KMS-11 (cell line): ENCODE measurements around the gene OR51G1.
"Not testable (repeated sequence)": the region's sequence is repeated elsewhere in the genome, so short reads cannot be mapped to it uniquely, and the experiment has no call there.

Experiments used
- H2AFZ ChIP-seq: fragments of 200-600 bp; sonication (generic); 2 replicates; pipeline ENCODE4 v1.6.1; 2016; ENCODE audit warnings: antibody characterized with exemption, mixed run types, low read depth
- H3K27ac ChIP-seq: fragments of 200-600 bp; sonication (generic); 2 replicates; pipeline ENCODE4 v1.6.1; 2016; ENCODE audit warnings: mild to moderate bottlenecking, mixed run types
- H3K27me3 ChIP-seq: fragments of 200-600 bp; sonication (generic); 2 replicates; pipeline ENCODE4 v1.6.1; 2017; ENCODE audit warnings: mild to moderate bottlenecking, low read depth, mixed run types, moderate library complexity; ENCODE audit not compliant: insufficient read depth
- H3K36me3 ChIP-seq: fragments of 200-600 bp; sonication (generic); 2 replicates; pipeline ENCODE4 v1.6.1; 2017; ENCODE audit warnings: mild to moderate bottlenecking, mixed run types; ENCODE audit not compliant: insufficient read depth
- H3K4me1 ChIP-seq: fragments of 200-600 bp; sonication (generic); 2 replicates; pipeline ENCODE4 v1.6.1; 2016; ENCODE audit warnings: mild to moderate bottlenecking, low read depth, mixed run types; ENCODE audit not compliant: poor library complexity, severe bottlenecking
- H3K4me2 ChIP-seq: fragments of 200-600 bp; sonication (generic); 2 replicates; pipeline ENCODE4 v1.7.0; 2016; ENCODE audit warnings: mild to moderate bottlenecking, mixed run types
- H3K4me3 ChIP-seq: fragments of 200-600 bp; sonication (generic); IDR thresholded peaks from 2 replicates; pipeline ENCODE4 v1.6.1; 2017; ENCODE audit warnings: low read depth, low read length, mixed read lengths; ENCODE audit not compliant: insufficient read depth
- H3K79me2 ChIP-seq: fragments of 200-600 bp; sonication (generic); 2 replicates; pipeline ENCODE4 v1.6.1; 2016; ENCODE audit warnings: low read depth, mixed run types; ENCODE audit not compliant: insufficient read depth
- H3K9ac ChIP-seq: fragments of 200-600 bp; sonication (generic); 2 replicates; pipeline ENCODE4 v1.6.1; 2016; ENCODE audit warnings: mild to moderate bottlenecking, mixed run types
- H4K20me1 ChIP-seq: fragments of 200-600 bp; sonication (generic); 2 replicates; pipeline ENCODE4 v1.6.1; 2016; ENCODE audit warnings: mild to moderate bottlenecking, mixed run types; ENCODE audit not compliant: insufficient read depth
- CTCF ChIP-seq: fragments of 200-600 bp; sonication (generic); conservative IDR thresholded peaks from 2 replicates; pipeline ENCODE4 v1.6.1; 2017; ENCODE audit warnings: low read depth, mild to moderate bottlenecking, antibody characterized with exemption, low read length, moderate library complexity, mixed read lengths

The OR51G1 gene

GRCh38 chr11:4924239-4924638 is at the start of gene OR51G1:
Gene OR51G1 (minus strand): TSS chr11:4924339. CDS start chr11:4924339, 0 bp downstream.
- no peaks in the 10 kb centered on the region for H3K36me3 ChIP-seq
- no peak within 1 kb of the TSS for H3K4me3 ChIP-seq
- H3K27me3 ChIP-seq: no peaks in the 10 kb centered on the region
- H2AFZ ChIP-seq: no peak within 1 kb of the TSS
- H3K27ac ChIP-seq: no peak within 1 kb of the TSS
- H3K4me1 ChIP-seq: no peaks in the 10 kb centered on the region
- TF ChIP-seq CTCF: no peak
- H3K4me2 ChIP-seq: no peak within 1 kb of the TSS
- H3K79me2 ChIP-seq: no peaks in the 10 kb centered on the region
- H3K9ac ChIP-seq: no peak within 1 kb of the TSS
- no peaks in the 10 kb centered on the region for H4K20me1 ChIP-seq

- Histone ChIP-seq H3K4me2 (no peak overlapping the region), H4K20me1 (no peaks in the 10 kb centered on the region), H3K4me3 (no peak overlapping the region), H3K4me1 (no peaks in the 10 kb centered on the region), H3K27ac (no peak overlapping the region), H2AFZ (no peak overlapping the region), H3K9ac (no peak overlapping the region), H3K27me3 (no peaks in the 10 kb centered on the region), H3K79me2 (no peaks in the 10 kb centered on the region), H3K36me3 (no peaks in the 10 kb centered on the region)
- no peak for TF ChIP-seq CTCF
These were observed 38.7 kb upstream of the OR51G1 start for GRCh38 chr11:4962816-4963215.

GRCh38 chr11:4960877-4961276 is 36.7 kb upstream of the OR51G1 start:
- Histone ChIP-seq H4K20me1 (no peaks in the 10 kb centered on the region), H3K4me3 (no peak overlapping the region), H3K9ac (no peak overlapping the region), H3K36me3 (no peaks in the 10 kb centered on the region), H3K4me2 (no peak overlapping the region), H3K27me3 (no peaks in the 10 kb centered on the region), H3K4me1 (no peaks in the 10 kb centered on the region), H3K79me2 (no peaks in the 10 kb centered on the region), H2AFZ (no peak overlapping the region), H3K27ac (no peak overlapping the region)
- no peak for TF ChIP-seq CTCF

- Histone ChIP-seq H3K36me3 (no peaks in the 10 kb centered on the region), H3K27ac (no peak overlapping the region), H3K4me3 (no peak overlapping the region), H3K27me3 (no peaks in the 10 kb centered on the region), H2AFZ (no peak overlapping the region), H3K9ac (no peak overlapping the region), H4K20me1 (no peaks in the 10 kb centered on the region), H3K4me1 (no peaks in the 10 kb centered on the region), H3K4me2 (no peak overlapping the region), H3K79me2 (no peaks in the 10 kb centered on the region)
- TF ChIP-seq CTCF: no peak
These were observed 33.3 kb upstream of the OR51G1 start for GRCh38 chr11:4957396-4957795.

GRCh38 chr11:4955613-4956012 is 31.5 kb upstream of the OR51G1 start, which contains the start of gene OR51A2:
Gene OR51A2 (minus strand): TSS chr11:4955713. CDS start chr11:4955713, 0 bp downstream.
- H3K9ac ChIP-seq, H3K27ac ChIP-seq, H3K4me3 ChIP-seq, H3K36me3 ChIP-seq, H2AFZ ChIP-seq, H3K4me1 ChIP-seq, H4K20me1 ChIP-seq, H3K4me2 ChIP-seq, H3K79me2 ChIP-seq, H3K27me3 ChIP-seq: not testable (repeated sequence)
